HL-60/S4 (cell line): ENCODE data around the gene FUS.
"Not testable (repeated sequence)": the region's sequence is repeated elsewhere in the genome, so short reads cannot be mapped to it uniquely, and the experiment has no call there.

ENCODE experiments used
- in situ Hi-C: fragments of 300-500 bp; cut with MboI; formaldehyde crosslinking; loops from 2 replicates; pipeline ENCODE4 v1.14.3; 2022; ENCODE audit warnings: low sequenced_read_pairs

FUS gene

GRCh38 chr16:31179747-31180459 lies at the start of gene FUS:
FUS (plus strand) TSS chr16:31180139; CDS start chr16:31180215, 76 bp downstream.
- in situ Hi-C loops = no loop called here

GRCh38 chr16:31130336-31130891 lies 49.5 kb upstream of the FUS start:
- in situ Hi-C loops = no loop called here

- in situ Hi-C loops = no loop called here
These were observed 49.0 kb upstream of the FUS start for GRCh38 chr16:31130899-31131298.

- in situ Hi-C loops = no loop called here
These were observed 48.5 kb upstream of the FUS start for GRCh38 chr16:31131416-31131815.

- in situ Hi-C loops = no loop called here
These were observed 48.1 kb upstream of the FUS start for GRCh38 chr16:31131841-31132271.

GRCh38 chr16:31132303-31132979 lies 47.5 kb upstream of the FUS start:
- in situ Hi-C loops = no loop called here

- in situ Hi-C loops = no loop called here
These were observed 46.9 kb upstream of the FUS start for GRCh38 chr16:31133046-31133501.

- in situ Hi-C loops = no loop called here
These were observed 45.8 kb upstream of the FUS start for GRCh38 chr16:31134091-31134571.

- in situ Hi-C loops = no loop called here
These were observed 45.1 kb upstream of the FUS start for GRCh38 chr16:31134625-31135534.

- in situ Hi-C loops = no loop called here
These were observed 44.2 kb upstream of the FUS start, which contains the start of gene PRSS8 for GRCh38 chr16:31135535-31136286. PRSS8 (minus strand) TSS chr16:31135727; CDS start chr16:31135498, 229 bp downstream.

- in situ Hi-C loops = no loop called here
These were observed 43.7 kb upstream of the FUS start for GRCh38 chr16:31136287-31136662.

GRCh38 chr16:31136822-31137499 lies 43.0 kb upstream of the FUS start:
- in situ Hi-C loops = not testable (repeated sequence)

GRCh38 chr16:31138621-31139578 lies 41.0 kb upstream of the FUS start:
- in situ Hi-C loops = no loop called here

- in situ Hi-C loops = not testable (repeated sequence)
These were observed 38.9 kb upstream of the FUS start for GRCh38 chr16:31141071-31141469.

GRCh38 chr16:31141489-31142108 lies 38.3 kb upstream of the FUS start:
- in situ Hi-C loops = no loop called here

GRCh38 chr16:31142109-31143010 lies 37.6 kb upstream of the FUS start:
- in situ Hi-C loops = no loop called here
